HG02571 (cell line): ENCODE measurements around the gene OR9Q1.

Experiments used
- ATAC-seq: cut with Tn5 transposase; IDR thresholded peaks from one replicate; pipeline ENCODE4 v1.9.1; 2021; ENCODE audit warnings: mild to moderate bottlenecking, moderate library complexity; ENCODE audit not compliant: unreplicated experiment

OR9Q1 gene

DNA sequence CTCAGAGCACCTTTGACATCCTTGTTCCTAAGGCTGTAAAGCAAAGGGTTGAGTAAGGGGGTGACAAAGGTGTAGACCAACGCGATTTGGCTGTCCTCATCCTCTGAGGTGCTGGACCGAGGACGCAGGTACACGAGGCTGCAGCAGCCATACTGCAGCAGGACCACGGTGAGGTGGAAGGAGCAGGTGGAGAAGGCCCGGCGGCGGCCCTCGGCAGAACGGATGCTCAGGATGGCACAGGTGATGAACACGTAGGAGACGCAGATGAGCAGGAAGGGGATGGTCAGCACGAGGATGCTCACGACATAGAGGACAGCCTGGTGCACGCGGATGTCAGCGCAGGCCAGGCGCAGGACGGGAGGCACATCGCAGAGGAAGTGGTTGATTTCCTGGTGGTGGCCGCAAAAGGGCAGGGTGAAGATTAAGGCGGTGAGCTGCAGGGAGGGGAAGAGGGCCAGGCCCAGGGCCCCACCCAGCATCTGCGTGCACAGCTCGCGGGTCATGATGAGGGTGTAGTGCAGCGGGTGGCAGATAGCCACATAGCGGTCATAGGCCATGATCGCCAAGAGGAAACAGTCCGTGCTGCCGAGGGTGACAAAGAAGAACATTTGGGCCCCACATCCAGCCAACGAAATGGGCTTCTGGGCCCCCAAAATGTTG lies 204.4 kb downstream of the OR9Q1 start:
- no peak for ATAC-seq
